ENCODE measurements around the gene STX11. TPM values are rescaled to one million over a fixed set of nuclear protein-coding genes. Genes with fewer than 3 reads are reported as not detected.

The STX11 gene
- total and polyA plus RNA-seq, 4 donors: 0.84 to 2.2 (median 0.97) TPM

- Histone ChIP-seq H3K4me3 (ENCODE audit: low read depth, low read length) (no peak overlapping the region), H3K9me3 (ENCODE audit: control insufficient read depth, insufficient read depth, low read length) (no peaks in the 10 kb centered on the region), H3K27ac (ENCODE audit: low read depth, low read length) (no peak overlapping the region), H3K4me1 (ENCODE audit: control insufficient read depth, insufficient read depth, low read length) (no peaks in the 10 kb centered on the region), H3K27me3 (ENCODE audit: control insufficient read depth, insufficient read depth, low read length) (no peaks in the 10 kb centered on the region), H3K36me3 (ENCODE audit: control insufficient read depth, insufficient read depth, low read length) (no peaks in the 10 kb centered on the region)
- no peak for DNase-seq (ENCODE audit: low read depth in 4 of 6, low spot score in 6 of 6)
- WGBS (ENCODE audit: insufficient coverage): 100% methylated on average over 1 of the region's 4 CpGs
Observed at GRCh38 chr6:144138542-144138941, 11.8 kb upstream of the STX11 start.

GRCh38 chr6:144139817-144140216 lies 10.5 kb upstream of the STX11 start:
- Histone ChIP-seq H3K4me3 (ENCODE audit: low read depth, low read length) (no peak overlapping the region), H3K36me3 (ENCODE audit: control insufficient read depth, insufficient read depth, low read length) (no peaks in the 10 kb centered on the region), H3K27ac (ENCODE audit: low read depth, low read length) (no peak overlapping the region), H3K27me3 (ENCODE audit: control insufficient read depth, insufficient read depth, low read length) (no peaks in the 10 kb centered on the region), H3K4me1 (ENCODE audit: control insufficient read depth, insufficient read depth, low read length) (no peaks in the 10 kb centered on the region), H3K9me3 (ENCODE audit: control insufficient read depth, insufficient read depth, low read length) (no peaks in the 10 kb centered on the region)
- DNase-seq (ENCODE audit: low read depth in 4 of 6, low spot score in 6 of 6): no peak
- 86% methylated on average over 1 of the region's 3 CpGs for WGBS (ENCODE audit: insufficient coverage)

GRCh38 chr6:144140867-144141266 lies 9.4 kb upstream of the STX11 start:
- H3K9me3 ChIP-seq (ENCODE audit: control insufficient read depth, insufficient read depth, low read length): no peaks in the 10 kb centered on the region
- H3K4me1 ChIP-seq (ENCODE audit: control insufficient read depth, insufficient read depth, low read length): no peaks in the 10 kb centered on the region
- H3K4me3 ChIP-seq (ENCODE audit: low read depth, low read length): no peak overlapping the region
- H3K36me3 ChIP-seq (ENCODE audit: control insufficient read depth, insufficient read depth, low read length): no peaks in the 10 kb centered on the region
- H3K27ac ChIP-seq (ENCODE audit: low read depth, low read length): no peak overlapping the region
- no peaks in the 10 kb centered on the region for H3K27me3 ChIP-seq (ENCODE audit: control insufficient read depth, insufficient read depth, low read length)
- WGBS (ENCODE audit: insufficient coverage): 100% methylated on average over 1 of the region's 2 CpGs
- no peak for DNase-seq (ENCODE audit: low read depth in 4 of 6, low spot score in 6 of 6)

GRCh38 chr6:144141470-144141869 lies 8.8 kb upstream of the STX11 start:
- Histone ChIP-seq H3K27me3 (ENCODE audit: control insufficient read depth, insufficient read depth, low read length) (no peaks in the 10 kb centered on the region), H3K27ac (ENCODE audit: low read depth, low read length) (no peak overlapping the region), H3K9me3 (ENCODE audit: control insufficient read depth, insufficient read depth, low read length) (no peaks in the 10 kb centered on the region), H3K4me3 (ENCODE audit: low read depth, low read length) (no peak overlapping the region), H3K36me3 (ENCODE audit: control insufficient read depth, insufficient read depth, low read length) (no peaks in the 10 kb centered on the region), H3K4me1 (ENCODE audit: control insufficient read depth, insufficient read depth, low read length) (no peaks in the 10 kb centered on the region)
- no peak for DNase-seq (ENCODE audit: low read depth in 4 of 6, low spot score in 6 of 6)
- no CpG with 5 or more reads among the region's 2 CpGs for WGBS (ENCODE audit: insufficient coverage)

- WGBS (ENCODE audit: insufficient coverage): no CpG with 5 or more reads among the region's 1 CpG
- peak in 1 of 6 donors; percentile 38 for DNase-seq (ENCODE audit: low read depth in 4 of 6, low spot score in 6 of 6)
- H3K9me3 ChIP-seq (ENCODE audit: control insufficient read depth, insufficient read depth, low read length): no peaks in the 10 kb centered on the region
- no peaks in the 10 kb centered on the region for H3K36me3 ChIP-seq (ENCODE audit: control insufficient read depth, insufficient read depth, low read length)
- H3K27me3 ChIP-seq (ENCODE audit: control insufficient read depth, insufficient read depth, low read length): no peaks in the 10 kb centered on the region
- H3K4me1 ChIP-seq (ENCODE audit: control insufficient read depth, insufficient read depth, low read length): no peaks in the 10 kb centered on the region
- no peak overlapping the region for H3K27ac ChIP-seq (ENCODE audit: low read depth, low read length)
- no peak overlapping the region for H3K4me3 ChIP-seq (ENCODE audit: low read depth, low read length)
Observed at GRCh38 chr6:144143106-144143505, 7.2 kb upstream of the STX11 start.

GRCh38 chr6:144143878-144144277 lies 6.4 kb upstream of the STX11 start:
- H3K27me3 ChIP-seq (ENCODE audit: control insufficient read depth, insufficient read depth, low read length): no peaks in the 10 kb centered on the region
- H3K36me3 ChIP-seq (ENCODE audit: control insufficient read depth, insufficient read depth, low read length): no peaks in the 10 kb centered on the region
- no peaks in the 10 kb centered on the region for H3K9me3 ChIP-seq (ENCODE audit: control insufficient read depth, insufficient read depth, low read length)
- DNase-seq (ENCODE audit: low read depth in 4 of 6, low spot score in 6 of 6): no peak
- no peaks in the 10 kb centered on the region for H3K4me1 ChIP-seq (ENCODE audit: control insufficient read depth, insufficient read depth, low read length)
- no peak overlapping the region for H3K4me3 ChIP-seq (ENCODE audit: low read depth, low read length)
- H3K27ac ChIP-seq (ENCODE audit: low read depth, low read length): no peak overlapping the region

GRCh38 chr6:144144996-144145395 lies 5.3 kb upstream of the STX11 start:
- Histone ChIP-seq H3K36me3 (ENCODE audit: control insufficient read depth, insufficient read depth, low read length) (no peaks in the 10 kb centered on the region), H3K27ac (ENCODE audit: low read depth, low read length) (no peak overlapping the region), H3K9me3 (ENCODE audit: control insufficient read depth, insufficient read depth, low read length) (no peaks in the 10 kb centered on the region), H3K27me3 (ENCODE audit: control insufficient read depth, insufficient read depth, low read length) (peaks cover 8% of the 10 kb centered on the region), H3K4me3 (ENCODE audit: low read depth, low read length) (no peak overlapping the region), H3K4me1 (ENCODE audit: control insufficient read depth, insufficient read depth, low read length) (peaks cover 7% of the 10 kb centered on the region)
- no peak for DNase-seq (ENCODE audit: low read depth in 4 of 6, low spot score in 6 of 6)
- WGBS (ENCODE audit: insufficient coverage): no CpG with 5 or more reads among the region's 1 CpG

- H3K4me3 ChIP-seq (ENCODE audit: low read depth, low read length): no peak overlapping the region
- no CpG with 5 or more reads among the region's 2 CpGs for WGBS (ENCODE audit: insufficient coverage)
- H3K27me3 ChIP-seq (ENCODE audit: control insufficient read depth, insufficient read depth, low read length): peaks cover 10% of the 10 kb centered on the region
- H3K4me1 ChIP-seq (ENCODE audit: control insufficient read depth, insufficient read depth, low read length): peaks cover 7% of the 10 kb centered on the region
- no peaks in the 10 kb centered on the region for H3K9me3 ChIP-seq (ENCODE audit: control insufficient read depth, insufficient read depth, low read length)
- no peak for DNase-seq (ENCODE audit: low read depth in 4 of 6, low spot score in 6 of 6)
- H3K27ac ChIP-seq (ENCODE audit: low read depth, low read length): no peak overlapping the region
- no peaks in the 10 kb centered on the region for H3K36me3 ChIP-seq (ENCODE audit: control insufficient read depth, insufficient read depth, low read length)
Observed at GRCh38 chr6:144145541-144145940, 4.8 kb upstream of the STX11 start.

GRCh38 chr6:144148886-144149285 lies 1.4 kb upstream of the STX11 start:
- DNase-seq (ENCODE audit: low read depth in 4 of 6, low spot score in 6 of 6): no peak
- no peak overlapping the region for H3K4me3 ChIP-seq (ENCODE audit: low read depth, low read length)
- H3K36me3 ChIP-seq (ENCODE audit: control insufficient read depth, insufficient read depth, low read length): no peaks in the 10 kb centered on the region
- no CpG with 5 or more reads among the region's 4 CpGs for WGBS (ENCODE audit: insufficient coverage)
- H3K9me3 ChIP-seq (ENCODE audit: control insufficient read depth, insufficient read depth, low read length): no peaks in the 10 kb centered on the region
- no peak overlapping the region for H3K27ac ChIP-seq (ENCODE audit: low read depth, low read length)
- peaks cover 36% of the 10 kb centered on the region for H3K27me3 ChIP-seq (ENCODE audit: control insufficient read depth, insufficient read depth, low read length)
- peaks cover 7% of the 10 kb centered on the region for H3K4me1 ChIP-seq (ENCODE audit: control insufficient read depth, insufficient read depth, low read length)

- Histone ChIP-seq H3K27me3 (ENCODE audit: control insufficient read depth, insufficient read depth, low read length) (peaks cover 36% of the 10 kb centered on the region), H3K4me3 (ENCODE audit: low read depth, low read length) (peak overlapping the region; percentile 50), H3K9me3 (ENCODE audit: control insufficient read depth, insufficient read depth, low read length) (no peaks in the 10 kb centered on the region), H3K36me3 (ENCODE audit: control insufficient read depth, insufficient read depth, low read length) (no peaks in the 10 kb centered on the region), H3K4me1 (ENCODE audit: control insufficient read depth, insufficient read depth, low read length) (peaks cover 7% of the 10 kb centered on the region), H3K27ac (ENCODE audit: low read depth, low read length) (no peak overlapping the region)
- DNase-seq (ENCODE audit: low read depth in 4 of 6, low spot score in 6 of 6): no peak
- 43% methylated on average over 7 of the region's 14 CpGs for WGBS (ENCODE audit: insufficient coverage)
Observed at GRCh38 chr6:144149558-144149893, 791 bp upstream of the STX11 start.

Measured in spinal cord (tissue), 10 donors.